Measurements from ENCODE around the gene NHEJ1.

The NHEJ1 gene

GRCh38 chr2:219158586-219158985 is 2.0 kb downstream of the NHEJ1 start:
- TF ChIP-seq SUZ12 (IDR thresholded peaks at IDR 0.05; ENCODE audit: extremely low read depth, insufficient read depth, insufficient read length) (no peak), YY1 (IDR thresholded peaks at IDR 0.05; ENCODE audit: insufficient read depth, insufficient read length) (no peak), ZNF274 (IDR thresholded peaks at IDR 0.05; ENCODE audit: low read depth, low read length) (no peak)
- H3K9ac ChIP-seq (ENCODE audit: insufficient read length, low read depth) = no peak overlapping the region

GRCh38 chr2:219158025-219158424 is 2.6 kb downstream of the NHEJ1 start:
- DNase-seq (ENCODE audit: low read depth, low spot score) = no peak
- H3K9ac ChIP-seq (ENCODE audit: insufficient read length, low read depth) = no peak overlapping the region

More at GRCh38 chr2:219158586-219158985, 2.0 kb downstream of the NHEJ1 start:
- Histone ChIP-seq H3K36me3 (ENCODE audit: insufficient read depth, insufficient read length, low read length) (peaks cover 32% of the 10 kb centered on the region), H3K27me3 (ENCODE audit: insufficient read depth, insufficient read length) (no peaks in the 10 kb centered on the region), H3K9me3 (ENCODE audit: insufficient read depth, low read length) (no peaks in the 10 kb centered on the region), H3K4me1 (ENCODE audit: insufficient read depth, insufficient read length) (peaks cover 3% of the 10 kb centered on the region), H3K4me3 (ENCODE audit: insufficient read length, low read depth) (no peak overlapping the region)
- no peak for DNase-seq (ENCODE audit: low read depth, low spot score)

DNA sequence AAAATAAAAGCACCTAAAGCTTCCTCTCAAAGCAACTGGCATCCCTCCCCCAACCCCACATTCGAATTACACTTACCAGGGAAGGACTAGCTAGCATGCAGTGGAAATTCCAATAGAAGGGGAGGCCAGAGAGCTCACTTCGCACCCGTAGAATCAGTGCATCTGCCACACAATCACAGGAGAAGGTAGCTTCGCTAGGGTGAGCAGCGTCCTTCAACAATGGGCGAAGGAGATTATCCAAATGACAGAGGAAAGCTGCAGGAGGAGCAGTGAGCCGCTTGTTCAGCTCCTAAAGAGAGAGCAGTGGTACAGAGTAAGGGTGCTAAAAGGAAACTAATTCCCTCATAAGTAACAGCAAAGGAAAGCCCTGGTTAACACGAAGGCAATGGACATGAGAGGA is 3.2 kb downstream of the NHEJ1 start:
- TF ChIP-seq ZNF274 (IDR thresholded peaks at IDR 0.05; ENCODE audit: low read depth, low read length) (no peak), SUZ12 (IDR thresholded peaks at IDR 0.05; ENCODE audit: extremely low read depth, insufficient read depth, insufficient read length) (no peak), YY1 (IDR thresholded peaks at IDR 0.05; ENCODE audit: insufficient read depth, insufficient read length) (no peak)
- DNase-seq (ENCODE audit: low read depth, low spot score) = no peak
- H3K36me3 ChIP-seq (ENCODE audit: insufficient read depth, insufficient read length, low read length) = peaks cover 37% of the 10 kb centered on the region
- H3K27me3 ChIP-seq (ENCODE audit: insufficient read depth, insufficient read length) = no peaks in the 10 kb centered on the region
- no peak overlapping the region for H3K9ac ChIP-seq (ENCODE audit: insufficient read length, low read depth)
- H3K4me3 ChIP-seq (ENCODE audit: insufficient read length, low read depth) = no peak overlapping the region
- no peaks in the 10 kb centered on the region for H3K9me3 ChIP-seq (ENCODE audit: insufficient read depth, low read length)
- H3K4me1 ChIP-seq (ENCODE audit: insufficient read depth, insufficient read length) = peaks cover 3% of the 10 kb centered on the region

More at GRCh38 chr2:219158025-219158424, 2.6 kb downstream of the NHEJ1 start:
- Histone ChIP-seq H3K4me1 (ENCODE audit: insufficient read depth, insufficient read length) (peaks cover 3% of the 10 kb centered on the region), H3K9me3 (ENCODE audit: insufficient read depth, low read length) (no peaks in the 10 kb centered on the region), H3K27me3 (ENCODE audit: insufficient read depth, insufficient read length) (no peaks in the 10 kb centered on the region), H3K36me3 (ENCODE audit: insufficient read depth, insufficient read length, low read length) (peaks cover 36% of the 10 kb centered on the region), H3K4me3 (ENCODE audit: insufficient read length, low read depth) (no peak overlapping the region)
- no peak for TF ChIP-seq YY1 (IDR thresholded peaks at IDR 0.05; ENCODE audit: insufficient read depth, insufficient read length)
- no peak for TF ChIP-seq SUZ12 (IDR thresholded peaks at IDR 0.05; ENCODE audit: extremely low read depth, insufficient read depth, insufficient read length)
- no peak for TF ChIP-seq ZNF274 (IDR thresholded peaks at IDR 0.05; ENCODE audit: low read depth, low read length)

DNA sequence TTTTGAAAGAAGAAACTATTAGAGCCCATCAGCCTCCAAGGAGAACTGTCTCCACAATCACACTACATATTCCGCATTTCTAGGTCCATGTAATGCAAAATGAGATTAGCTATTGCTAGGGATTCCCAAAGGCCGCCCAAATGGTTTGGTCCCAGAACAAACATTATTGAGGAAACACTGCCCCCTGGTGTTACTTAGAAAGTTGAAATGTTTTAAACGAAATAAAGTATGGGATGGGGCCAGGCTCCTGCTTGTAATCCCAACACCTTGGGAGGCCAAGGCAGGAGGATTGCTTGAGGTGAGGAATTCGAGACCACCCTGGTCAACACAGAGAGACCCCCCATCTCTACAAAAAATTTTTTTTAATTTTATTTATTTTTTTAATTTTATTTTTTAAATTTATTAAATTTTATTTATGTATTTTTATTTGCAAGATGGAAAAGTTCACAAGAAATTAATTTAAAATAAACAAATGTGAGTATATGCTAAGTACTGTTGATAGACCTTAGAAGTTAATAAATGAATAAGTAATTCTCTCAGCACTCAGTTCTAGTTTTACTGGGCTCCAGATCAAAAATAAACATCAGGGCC is 5.5 kb downstream of the NHEJ1 start:
- H3K9ac ChIP-seq (ENCODE audit: insufficient read length, low read depth) = no peak overlapping the region
- TF ChIP-seq SUZ12 (IDR thresholded peaks at IDR 0.05; ENCODE audit: extremely low read depth, insufficient read depth, insufficient read length) (no peak), YY1 (IDR thresholded peaks at IDR 0.05; ENCODE audit: insufficient read depth, insufficient read length) (no peak), ZNF274 (IDR thresholded peaks at IDR 0.05; ENCODE audit: low read depth, low read length) (no peak)
- no peaks in the 10 kb centered on the region for H3K9me3 ChIP-seq (ENCODE audit: insufficient read depth, low read length)
- H3K4me3 ChIP-seq (ENCODE audit: insufficient read length, low read depth) = no peak overlapping the region
- DNase-seq (ENCODE audit: low read depth, low spot score) = peak; percentile 79
- H3K4me1 ChIP-seq (ENCODE audit: insufficient read depth, insufficient read length) = peaks cover 3% of the 10 kb centered on the region
- no peaks in the 10 kb centered on the region for H3K27me3 ChIP-seq (ENCODE audit: insufficient read depth, insufficient read length)
- H3K36me3 ChIP-seq (ENCODE audit: insufficient read depth, insufficient read length, low read length) = peaks cover 41% of the 10 kb centered on the region

- H3K9ac ChIP-seq (ENCODE audit: insufficient read length, low read depth) = no peak overlapping the region
Observed at GRCh38 chr2:219149667-219150066, 10.9 kb downstream of the NHEJ1 start.

DNA sequence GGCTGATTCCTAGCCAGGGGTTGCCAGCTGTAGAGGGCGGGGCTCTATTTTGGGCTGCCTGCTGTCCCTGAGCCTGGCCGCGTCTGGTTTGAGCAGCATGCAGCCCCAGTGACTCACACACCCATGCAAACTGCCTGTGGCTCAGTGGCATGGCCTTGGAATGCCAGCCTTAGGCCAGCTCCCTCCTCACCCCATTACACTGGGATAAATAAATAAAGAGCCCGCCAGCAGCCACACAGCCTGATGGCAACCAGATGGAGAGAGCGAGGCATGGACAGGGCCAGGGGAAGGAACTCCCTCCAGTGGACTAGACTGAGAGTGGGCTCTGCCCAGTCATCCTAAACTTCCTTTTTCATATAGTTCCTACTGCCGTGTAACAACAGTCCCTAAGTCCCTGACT is 18.3 kb downstream of the NHEJ1 start:
- TF ChIP-seq YY1 (IDR thresholded peaks at IDR 0.05; ENCODE audit: insufficient read depth, insufficient read length) = no peak
- no peak for TF ChIP-seq ZNF274 (IDR thresholded peaks at IDR 0.05; ENCODE audit: low read depth, low read length)
- TF ChIP-seq SUZ12 (IDR thresholded peaks at IDR 0.05; ENCODE audit: extremely low read depth, insufficient read depth, insufficient read length) = no peak
- H3K4me1 ChIP-seq (ENCODE audit: insufficient read depth, insufficient read length) = no peaks in the 10 kb centered on the region
- H3K9ac ChIP-seq (ENCODE audit: insufficient read length, low read depth) = no peak overlapping the region
- H3K9me3 ChIP-seq (ENCODE audit: insufficient read depth, low read length) = no peaks in the 10 kb centered on the region
- peaks cover 51% of the 10 kb centered on the region for H3K36me3 ChIP-seq (ENCODE audit: insufficient read depth, insufficient read length, low read length)
- DNase-seq (ENCODE audit: low read depth, low spot score) = no peak
- no peaks in the 10 kb centered on the region for H3K27me3 ChIP-seq (ENCODE audit: insufficient read depth, insufficient read length)
- no peak overlapping the region for H3K4me3 ChIP-seq (ENCODE audit: insufficient read length, low read depth)

More at GRCh38 chr2:219149667-219150066, 10.9 kb downstream of the NHEJ1 start:
- Histone ChIP-seq H3K4me3 (ENCODE audit: insufficient read length, low read depth) (no peak overlapping the region), H3K4me1 (ENCODE audit: insufficient read depth, insufficient read length) (no peaks in the 10 kb centered on the region), H3K9me3 (ENCODE audit: insufficient read depth, low read length) (no peaks in the 10 kb centered on the region), H3K36me3 (ENCODE audit: insufficient read depth, insufficient read length, low read length) (peaks cover 40% of the 10 kb centered on the region), H3K27me3 (ENCODE audit: insufficient read depth, insufficient read length) (no peaks in the 10 kb centered on the region)
- DNase-seq (ENCODE audit: low read depth, low spot score) = no peak
- TF ChIP-seq YY1 (IDR thresholded peaks at IDR 0.05; ENCODE audit: insufficient read depth, insufficient read length) = no peak
- TF ChIP-seq ZNF274 (IDR thresholded peaks at IDR 0.05; ENCODE audit: low read depth, low read length) = no peak
- TF ChIP-seq SUZ12 (IDR thresholded peaks at IDR 0.05; ENCODE audit: extremely low read depth, insufficient read depth, insufficient read length) = no peak

DNA sequence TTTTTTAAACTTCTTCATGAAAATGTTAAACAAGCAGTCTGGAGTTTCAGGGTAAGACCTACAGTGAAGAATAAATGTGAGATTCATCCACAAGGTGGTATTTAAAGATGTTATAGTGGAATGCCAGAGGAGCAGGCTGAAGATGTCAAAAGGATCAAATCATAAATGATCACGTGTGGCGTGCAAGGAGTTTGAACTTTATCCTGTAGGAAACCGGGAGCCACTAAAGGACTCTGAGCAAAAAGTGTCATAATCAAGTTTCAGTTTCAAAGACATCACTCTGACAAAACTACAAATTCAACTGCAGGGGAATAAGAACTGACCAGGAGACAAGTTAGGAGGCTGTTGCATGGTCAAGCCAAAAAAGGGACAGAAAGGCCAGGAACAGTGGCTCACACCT is 19.9 kb downstream of the NHEJ1 start:
- Histone ChIP-seq H3K9me3 (ENCODE audit: insufficient read depth, low read length) (no peaks in the 10 kb centered on the region), H3K27me3 (ENCODE audit: insufficient read depth, insufficient read length) (no peaks in the 10 kb centered on the region), H3K4me1 (ENCODE audit: insufficient read depth, insufficient read length) (no peaks in the 10 kb centered on the region), H3K9ac (ENCODE audit: insufficient read length, low read depth) (no peak overlapping the region), H3K4me3 (ENCODE audit: insufficient read length, low read depth) (no peak overlapping the region), H3K36me3 (ENCODE audit: insufficient read depth, insufficient read length, low read length) (peaks cover 38% of the 10 kb centered on the region)
- TF ChIP-seq ZNF274 (IDR thresholded peaks at IDR 0.05; ENCODE audit: low read depth, low read length) (no peak), SUZ12 (IDR thresholded peaks at IDR 0.05; ENCODE audit: extremely low read depth, insufficient read depth, insufficient read length) (no peak), YY1 (IDR thresholded peaks at IDR 0.05; ENCODE audit: insufficient read depth, insufficient read length) (no peak)
- DNase-seq (ENCODE audit: low read depth, low spot score) = no peak
